Panc1 (cell line): ENCODE data around the gene MTMR2.

Source experiments
- CTCF ChIP-seq: fragments of 450-650 bp; IDR thresholded peaks from 2 replicates; pipeline ENCODE4 v1.5.1; 2017; ENCODE audit warnings: mild to moderate bottlenecking
- POLR2AphosphoS5 ChIP-seq: IDR thresholded peaks from 2 replicates; pipeline ENCODE4 v1.6.1; 2012; ENCODE audit warnings: mild to moderate bottlenecking, low read depth, low read length, moderate library complexity
- REST ChIP-seq, 2 experiments: IDR thresholded peaks; 2 replicates each; pipeline ENCODE4 v1.6.1; 2011 to 2012; ENCODE audit warnings: low read depth in 2 of 2, control low read depth in 1 of 2, low read length in 1 of 2, mild to moderate bottlenecking in 1 of 2, moderate library complexity in 1 of 2; ENCODE audit not compliant: insufficient read depth in 1 of 2

DNA sequence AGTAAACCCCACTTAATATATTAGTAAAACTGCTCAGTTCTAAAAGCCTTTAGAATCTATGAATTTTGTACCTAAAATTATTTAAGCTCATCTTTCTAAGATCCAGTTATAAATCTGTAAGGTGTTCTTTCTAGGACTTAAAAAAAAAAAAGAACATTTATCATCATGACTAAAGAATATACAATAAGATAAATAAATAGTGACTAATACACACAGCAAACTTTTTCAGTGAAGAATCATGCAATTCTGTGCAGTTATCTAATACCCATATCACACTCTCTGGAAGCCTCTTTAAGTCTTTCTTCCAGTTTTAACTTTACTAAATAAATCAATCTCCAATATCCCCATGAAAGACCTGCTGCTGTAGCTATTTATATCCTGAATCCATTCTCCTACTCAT is 73.8 kb downstream of the MTMR2 start:
- TF ChIP-seq POLR2AphosphoS5, result no peak
- no peak for TF ChIP-seq REST (IDR thresholded peaks at IDR 0.05; ENCODE audit: insufficient read depth in 1 of 2, low read depth in 2 of 2, low read length in 1 of 2)
- no peak for TF ChIP-seq CTCF
